ENCODE data around the gene RFESD. TPM values are rescaled to one million over a fixed set of nuclear protein-coding genes. Genes with fewer than 3 reads are reported as not detected.

Gene RFESD
- total RNA-seq, 1 experiment from 2014 or later, result 2.3 TPM

Other genes starting within 250 kb of the RFESD start
- gene SKIC3, start 91.8 kb upstream of the RFESD start, total RNA-seq (2014; rRNA removed; shearing (Covaris generic)), result 62.5 and 71.6 TPM in 2 replicates
- 6.2 and 8.5 TPM in 2 replicates for gene ARSK, start 91.7 kb upstream of the RFESD start, total RNA-seq (2014; rRNA removed; shearing (Covaris generic))
- gene GPR150, start 26.7 kb upstream of the RFESD start, total RNA-seq (2014; rRNA removed; shearing (Covaris generic)), result 0.29 TPM in 1 of 2 replicates, not detected in the other
- 1.5 TPM in 1 of 2 replicates, not detected in the other for gene SPATA9, start 36.2 kb downstream of the RFESD start, total RNA-seq (2014; rRNA removed; shearing (Covaris generic))
- 91.7 and 120 TPM in 2 replicates for gene RHOBTB3, start 84.6 kb downstream of the RFESD start, total RNA-seq (2014; rRNA removed; shearing (Covaris generic))
- gene GLRX, start 175.9 kb downstream of the RFESD start, total RNA-seq (2014; rRNA removed; shearing (Covaris generic)), result 7.1 and 8.3 TPM in 2 replicates